GM23338 (cell line): ENCODE data around the gene HAL. TPM values are rescaled to one million over a fixed set of nuclear protein-coding genes. Genes with fewer than 3 reads are reported as not detected.

Experiments used
- ATAC-seq: fragments of 200-7000 bp; cut with Tn5 transposase; 3 replicates; pipeline ENCODE4 v1.9.1; 2020
- DNase-seq: peaks from one replicate; pipeline ENCODE4 v3.0.0-alpha.2; 2015; ENCODE audit warnings: low spot score
- H2AFZ ChIP-seq: fragments of 200-600 bp; sonication (generic); 2 replicates; pipeline ENCODE4 v1.8.0; 2016; ENCODE audit warnings: antibody characterized with exemption, mild to moderate bottlenecking, moderate library complexity
- H3F3A ChIP-seq: fragments of 200-600 bp; sonication (generic); replicated peaks from 2 replicates; pipeline ENCODE4 v1.8.0; 2017; ENCODE audit warnings: antibody characterized with exemption, mixed run types, low read depth
- H3K27ac ChIP-seq: fragments of 200-600 bp; sonication (generic); 2 replicates; pipeline ENCODE4 v1.6.1; 2016; ENCODE audit warnings: low read depth
- H3K27me3 ChIP-seq: fragments of 200-600 bp; sonication (generic); 2 replicates; pipeline ENCODE4 v1.8.0; 2016; ENCODE audit warnings: mild to moderate bottlenecking, mixed run types, moderate library complexity; ENCODE audit not compliant: insufficient read depth
- H3K36me3 ChIP-seq: fragments of 200-600 bp; sonication (generic); 2 replicates; pipeline ENCODE4 v1.8.0; 2016; ENCODE audit warnings: mild to moderate bottlenecking; ENCODE audit not compliant: insufficient read depth
- H3K4me1 ChIP-seq: fragments of 200-600 bp; sonication (generic); 2 replicates; pipeline ENCODE4 v1.8.0; 2016; ENCODE audit warnings: mild to moderate bottlenecking, moderate library complexity; ENCODE audit not compliant: insufficient read depth
- H3K4me2 ChIP-seq: fragments of 200-600 bp; sonication (generic); 2 replicates; pipeline ENCODE4 v1.7.1; 2017; ENCODE audit warnings: mixed run types
- H3K4me3 ChIP-seq: fragments of 200-600 bp; sonication (generic); 2 replicates; pipeline ENCODE4 v1.6.1; 2016; ENCODE audit warnings: mixed run types
- H3K79me2 ChIP-seq: fragments of 200-600 bp; sonication (generic); replicated peaks from 2 replicates; pipeline ENCODE4 v1.8.0; 2017; ENCODE audit warnings: mild to moderate bottlenecking; ENCODE audit not compliant: insufficient read depth
- H3K9me2 ChIP-seq: fragments of 200-600 bp; sonication (generic); 2 replicates; pipeline ENCODE4 v1.8.0; 2017; ENCODE audit not compliant: insufficient read depth
- H4K20me1 ChIP-seq: fragments of 200-600 bp; sonication (generic); replicated peaks from 2 replicates; pipeline ENCODE4 v1.8.0; 2017; ENCODE audit warnings: mild to moderate bottlenecking; ENCODE audit not compliant: insufficient read depth
- H3K27ac Mint-ChIP-seq: 2 replicates; pipeline ENCODE4 v1.8.0; 2020; ENCODE audit warnings: inconsistent platforms, mild to moderate bottlenecking, moderate library complexity, mixed read lengths
- H3K27me3 Mint-ChIP-seq: 3 replicates; pipeline ENCODE4 v1.8.0; 2022; ENCODE audit warnings: low read depth, mild to moderate bottlenecking, moderate library complexity, mixed read lengths, inconsistent platforms; ENCODE audit not compliant: insufficient read depth, poor library complexity
- H3K36me3 Mint-ChIP-seq: 3 replicates; pipeline ENCODE4 v1.8.0; 2021; ENCODE audit warnings: low read depth, mild to moderate bottlenecking, inconsistent platforms, moderate library complexity, mixed read lengths
- H3K4me1 Mint-ChIP-seq: 3 replicates; pipeline ENCODE4 v1.8.0; 2020; ENCODE audit warnings: mild to moderate bottlenecking, inconsistent platforms, mixed read lengths
- H3K4me3 Mint-ChIP-seq: 3 replicates; pipeline ENCODE4 v1.8.0; 2021; ENCODE audit warnings: moderate library complexity, mild to moderate bottlenecking, inconsistent platforms, mixed read lengths
- H3K9me3 Mint-ChIP-seq: 3 replicates; pipeline ENCODE4 v1.8.0; 2020; ENCODE audit warnings: moderate library complexity, mild to moderate bottlenecking, inconsistent platforms, mixed read lengths
- CREB1 ChIP-seq: fragments of 250-450 bp; sonication (Bioruptor Pico); IDR thresholded peaks from 2 replicates; pipeline ENCODE4 v1.5.0; 2020; ENCODE audit warnings: low read depth, mild to moderate bottlenecking, moderate library complexity
- EZH2 ChIP-seq: fragments of 200-600 bp; sonication (generic); IDR thresholded peaks from one replicate; pipeline ENCODE4 v1.8.0; 2017; ENCODE audit warnings: antibody characterized with exemption, mild to moderate bottlenecking, low read depth; ENCODE audit not compliant: unreplicated experiment
- EZH2phosphoT487 ChIP-seq: fragments of 200-600 bp; sonication (generic); IDR thresholded peaks from one replicate; pipeline ENCODE4 v1.8.1; 2018; ENCODE audit warnings: antibody characterized with exemption; ENCODE audit not compliant: unreplicated experiment
- NANOG ChIP-seq: IDR thresholded peaks from 2 replicates; pipeline ENCODE4 v1.6.1; 2016; ENCODE audit warnings: antibody characterized with exemption, borderline replicate concordance
- POLR2AphosphoS5 ChIP-seq: IDR thresholded peaks from 2 replicates; pipeline ENCODE4 v1.6.1; 2016; ENCODE audit warnings: antibody characterized with exemption, low read depth
- STAT1 ChIP-seq: IDR thresholded peaks from one replicate; pipeline ENCODE4 v1.6.1; 2016; ENCODE audit warnings: antibody characterized with exemption; ENCODE audit not compliant: unreplicated experiment
- ZNF114 ChIP-seq: fragments of 250-450 bp; sonication (Bioruptor Pico); IDR thresholded peaks from 2 replicates; pipeline ENCODE4 v1.5.0; 2020; ENCODE audit warnings: mild to moderate bottlenecking, moderate library complexity
- ZNF331 ChIP-seq: fragments of 250-450 bp; sonication (Bioruptor Pico); IDR thresholded peaks from 2 replicates; pipeline ENCODE4 v1.5.0; 2020; ENCODE audit warnings: low read depth, mild to moderate bottlenecking, moderate library complexity
- ZNF462 ChIP-seq: fragments of 250-450 bp; sonication (Bioruptor Pico); IDR thresholded peaks from 2 replicates; pipeline ENCODE4 v1.5.0; 2020; ENCODE audit warnings: mild to moderate bottlenecking, moderate library complexity
- polyA plus RNA-seq: library from polyadenylated mRNA; unstranded; fragments of >200 nt; fragmentation: Nextera tagmentation; extraction: Ambion mirVana; gene quantifications from 2 replicates; pipeline ENCODE4 v1.2.1, GENCODE V29; 2016
- total RNA-seq: library from RNA; depleted of rRNA; stranded (reverse); fragments of >200 nt; shearing (Covaris generic); gene quantifications from 2 replicates; pipeline ENCODE4 v1.2.3, GENCODE V29; 2014

The HAL gene
- total and polyA plus RNA-seq, 2 experiments from 2014 or later: 0.17 to 0.24 TPM

GRCh38 chr12:95997911-95998510 lies 1.9 kb upstream of the HAL start (continued):
- no peak for TF ChIP-seq ZNF462 (CRISPR knock-in tag)
- no peak for TF ChIP-seq EZH2
- TF ChIP-seq NANOG: no peak
- TF ChIP-seq STAT1: no peak
- no peak for TF ChIP-seq CREB1 (CRISPR knock-in tag)
- no peak for TF ChIP-seq ZNF114 (CRISPR knock-in tag)

GRCh38 chr12:95997276-95997675 lies 1.1 kb upstream of the HAL start:
- H3K79me2 ChIP-seq: no peaks in the 10 kb centered on the region
- peaks cover 8% of the 10 kb centered on the region for H3K4me1 Mint-ChIP-seq
- no peak for ATAC-seq
- H3K4me3 ChIP-seq: no peak overlapping the region
- peaks cover 6% of the 10 kb centered on the region; the same call in 1 of the 2 replicates for H3K36me3 ChIP-seq
- peaks cover 2% of the 10 kb centered on the region for H3K27me3 Mint-ChIP-seq
- H3K9me2 ChIP-seq: no peaks in the 10 kb centered on the region
- H3K9me3 Mint-ChIP-seq: no peaks in the 10 kb centered on the region
- H3K27ac ChIP-seq: no peak overlapping the region
- H3K4me2 ChIP-seq: no peak overlapping the region
- H3K27me3 ChIP-seq: no peaks in the 10 kb centered on the region
- H3K36me3 Mint-ChIP-seq: peaks cover 8% of the 10 kb centered on the region; the same call in 2 of the 3 replicates
- no peak overlapping the region for H2AFZ ChIP-seq
- H3K4me1 ChIP-seq: no peaks in the 10 kb centered on the region
- H3F3A ChIP-seq: no peaks in the 10 kb centered on the region
- no peak overlapping the region for H3K27ac Mint-ChIP-seq
- no peak overlapping the region for H3K4me3 Mint-ChIP-seq
- H4K20me1 ChIP-seq: peaks cover 3% of the 10 kb centered on the region; the same call in 1 of the 2 replicates
- DNase-seq: no peak
- no peak for TF ChIP-seq EZH2phosphoT487
- no peak for TF ChIP-seq POLR2AphosphoS5
- no peak for TF ChIP-seq ZNF462 (CRISPR knock-in tag)
- TF ChIP-seq ZNF331 (CRISPR knock-in tag): no peak
- no peak for TF ChIP-seq ZNF114 (CRISPR knock-in tag)
